HCT116 (cell line): Measurements from ENCODE around the gene SPRR2G. TPM values are rescaled to one million over a fixed set of nuclear protein-coding genes. Genes with fewer than 3 reads are reported as not detected.

Experiments
- ATAC-seq: fragments of 200-7000 bp; cut with Tn5 transposase; 2 replicates; pipeline ENCODE4 v1.9.1; 2020; ENCODE audit warnings: mild to moderate bottlenecking, moderate library complexity
- BruUV-seq: library from RNA; stranded (reverse); fragments of 400-500 nt; replicated peaks from 2 replicates; lab custom pipeline; 2021; lab: Mats Ljungman, UMichigan
- CTCF ChIA-PET: fragments of 300-600 bp; sonication (Branson Sonifier 250); formaldehyde crosslinking; loops from one replicate; lab custom pipeline; 2021; ENCODE audit warnings: antibody characterized with exemption; lab: Charles Lee
- POLR2A ChIA-PET: fragments of 300-600, 350-600 bp; sonication (Branson Sonifier 250); formaldehyde crosslinking; loops from one replicate; lab custom pipeline; 2021; ENCODE audit warnings: antibody characterized with exemption; lab: Charles Lee
- RAD21 ChIA-PET, 2 experiments: fragments of 300-600 bp; sonication (Branson Sonifier 250); formaldehyde crosslinking; loops; one replicate each; lab custom pipeline; 2023; ENCODE audit warnings: low total read pairs in 2 of 2; ENCODE audit not compliant: uncharacterized antibody in 2 of 2, unreplicated experiment in 2 of 2, low non-redundant PET in 1 of 2; lab: Charles Lee
- DNase-seq: peaks from one replicate; pipeline ENCODE4 v3.0.0-alpha.2; 2010; ENCODE audit warnings: low read depth, low spot score
- H2AFZ ChIP-seq: fragments of 200-600 bp; shearing (Covaris generic), sonication (generic); 2 replicates; pipeline ENCODE4 v1.6.1; 2017; ENCODE audit warnings: low read depth, mixed run types, mixed read lengths, antibody characterized with exemption, low read length; ENCODE audit not compliant: poor library complexity, severe bottlenecking
- H3K27ac ChIP-seq: 2 replicates; pipeline ENCODE4 v1.5.1; 2012; ENCODE audit warnings: low read depth, low read length
- H3K27me3 ChIP-seq: fragments of 200-600 bp; sonication (generic); 2 replicates; pipeline ENCODE4 v1.6.1; 2016; ENCODE audit warnings: mixed run types, low read length, mixed read lengths; ENCODE audit not compliant: insufficient read depth
- H3K36me3 ChIP-seq, 2 experiments: fragments of 200-500 bp in 1 of 2; fragments of 200-600 bp in 1 of 2; sonication (Bioruptor generic) in 1 of 2; sonication (generic) in 1 of 2; 2 replicates each; pipeline versions ENCODE4 v1.5.1 to v1.6.1; 2014 to 2016; ENCODE audit warnings: low read length in 2 of 2, inconsistent platforms in 1 of 2, mixed read lengths in 1 of 2, mixed run types in 1 of 2; ENCODE audit not compliant: insufficient read depth in 2 of 2, control insufficient read depth in 1 of 2
- H3K4me1 ChIP-seq, 2 experiments: fragments of 200-600 bp in 1 of 2; sonication (generic) in 1 of 2; 2 replicates each; pipeline versions ENCODE4 v1.5.1 to v1.6.1; 2012 to 2017; ENCODE audit warnings: low read length in 2 of 2, inconsistent platforms in 1 of 2, mild to moderate bottlenecking in 1 of 2, mixed read lengths in 1 of 2, mixed run types in 1 of 2, moderate library complexity in 1 of 2; ENCODE audit not compliant: insufficient read depth in 2 of 2, control insufficient read depth in 1 of 2
- H3K4me2 ChIP-seq: fragments of 200-600 bp; sonication (generic); 2 replicates; pipeline ENCODE4 v1.6.1; 2017; ENCODE audit warnings: mixed run types, low read length, mixed read lengths
- H3K4me3 ChIP-seq, 2 experiments: fragments of 200-600 bp in 1 of 2; sonication (generic) in 1 of 2; replicated peaks in 1 of 2; 2 replicates each; pipeline ENCODE4 v1.5.1; 2011 to 2016; ENCODE audit warnings: low read length in 2 of 2, control low read depth in 1 of 2, low read depth in 1 of 2, mild to moderate bottlenecking in 1 of 2, mixed read lengths in 1 of 2, mixed run types in 1 of 2
- H3K79me2 ChIP-seq: fragments of 200-600 bp; sonication (generic); 2 replicates; pipeline ENCODE4 v1.6.1; 2017; ENCODE audit warnings: mild to moderate bottlenecking, mixed run types, low read length, moderate library complexity, mixed read lengths; ENCODE audit not compliant: insufficient read depth
- H3K9ac ChIP-seq: fragments of 200-600 bp; sonication (generic); 2 replicates; pipeline ENCODE4 v1.6.1; 2016; ENCODE audit warnings: low read length, mixed read lengths
- H3K9me2 ChIP-seq: fragments of 200-600 bp; sonication (generic), shearing (Covaris generic); 2 replicates; pipeline ENCODE4 v1.6.1; 2017; ENCODE audit warnings: mixed run types, mild to moderate bottlenecking, moderate library complexity; ENCODE audit not compliant: insufficient read depth
- H3K9me3 ChIP-seq, 2 experiments: fragments of 200-500 bp in 1 of 2; fragments of 200-600 bp in 1 of 2; sonication (Bioruptor generic) in 1 of 2; sonication (generic) in 1 of 2; 2 replicates each; pipeline ENCODE4 v1.6.1; 2014 to 2017; ENCODE audit warnings: low read length in 2 of 2, mixed read lengths in 2 of 2, inconsistent platforms in 1 of 2, low read depth in 1 of 2, mild to moderate bottlenecking in 1 of 2, mixed run types in 1 of 2, moderate library complexity in 1 of 2; ENCODE audit not compliant: control insufficient read depth in 1 of 2, insufficient read depth in 1 of 2
- H4K20me1 ChIP-seq: fragments of 200-600 bp; sonication (generic), shearing (Covaris generic); 2 replicates; pipeline ENCODE4 v1.6.1; 2017; ENCODE audit warnings: mixed run types, mild to moderate bottlenecking, moderate library complexity; ENCODE audit not compliant: insufficient read depth
- CEBPB ChIP-seq: IDR thresholded peaks from 2 replicates; pipeline ENCODE4 v1.6.1; 2012; ENCODE audit warnings: low read depth
- EGR1 ChIP-seq: IDR thresholded peaks from 2 replicates; pipeline ENCODE4 v1.6.1; 2012; ENCODE audit warnings: low read depth
- ELF1 ChIP-seq: IDR thresholded peaks from 2 replicates; pipeline ENCODE4 v1.6.1; 2012; ENCODE audit warnings: low read depth, borderline replicate concordance
- POLR2A ChIP-seq: IDR thresholded peaks from 2 replicates; pipeline ENCODE4 v1.7.0; 2011; ENCODE audit warnings: borderline replicate concordance; ENCODE audit not compliant: insufficient read depth, insufficient read length; ENCODE audit errors: extremely low read depth
- RAD21 ChIP-seq: IDR thresholded peaks from 2 replicates; pipeline ENCODE4 v1.6.1; 2012; ENCODE audit warnings: low read depth, mild to moderate bottlenecking
- SIN3A ChIP-seq: IDR thresholded peaks from 2 replicates; pipeline ENCODE4 v1.6.1; 2012; ENCODE audit warnings: low read depth
- SP1 ChIP-seq: IDR thresholded peaks from 2 replicates; pipeline ENCODE4 v1.6.1; 2012; ENCODE audit warnings: low read depth
- SRF ChIP-seq: IDR thresholded peaks from 2 replicates; pipeline ENCODE4 v1.6.1; 2012; ENCODE audit warnings: low read depth
- ZFX ChIP-seq: fragments of 450-650 bp; IDR thresholded peaks from 2 replicates; pipeline ENCODE4 v1.6.1; 2017
- ZNF274 ChIP-seq: fragments of 200-500 bp; sonication (Bioruptor generic); IDR thresholded peaks from 2 replicates; pipeline ENCODE4 v1.6.1; 2014; ENCODE audit warnings: mild to moderate bottlenecking, low read depth, low read length, inconsistent platforms
- intact Hi-C: fragments of 100-400 bp; cut with micrococcal nuclease; formaldehyde crosslinking; loops from 2 replicates; pipeline ENCODE4 v1.10.0; 2022
- total RNA-seq: library from RNA; stranded (reverse); gene quantifications from one replicate; pipeline ENCODE4 v1.2.1, GENCODE V29; 2021; ENCODE audit not compliant: unreplicated experiment
- TF ChIP-seq, protein P1 (sequence below), 3 experiments: fragments of 200-600 bp in 1 of 3; sonication (generic) in 1 of 3; IDR thresholded peaks in 2 of 3; conservative IDR thresholded peaks in 1 of 3; 2 replicates each; pipeline ENCODE4 v1.5.1; 2012 to 2017; ENCODE audit warnings: low read depth in 2 of 3, low read length in 2 of 3, antibody characterized with exemption in 1 of 3, borderline replicate concordance in 1 of 3, control low read depth in 1 of 3, mild to moderate bottlenecking in 1 of 3, mixed read lengths in 1 of 3, mixed run types in 1 of 3, moderate library complexity in 1 of 3; ENCODE audit not compliant: insufficient read depth in 1 of 3
- TF ChIP-seq, protein P2 (sequence below): IDR thresholded peaks from 2 replicates; pipeline ENCODE4 v1.6.1; 2012; ENCODE audit warnings: low read depth
- TF ChIP-seq, protein P3 (sequence below): IDR thresholded peaks from 2 replicates; pipeline ENCODE4 v1.6.1; 2011; ENCODE audit warnings: mild to moderate bottlenecking, low read length, moderate library complexity; ENCODE audit not compliant: insufficient replicate concordance; ENCODE audit errors: extremely low read depth

The SPRR2G gene
- total RNA-seq, 1 experiment from 2014 or later: not detected

DNA sequence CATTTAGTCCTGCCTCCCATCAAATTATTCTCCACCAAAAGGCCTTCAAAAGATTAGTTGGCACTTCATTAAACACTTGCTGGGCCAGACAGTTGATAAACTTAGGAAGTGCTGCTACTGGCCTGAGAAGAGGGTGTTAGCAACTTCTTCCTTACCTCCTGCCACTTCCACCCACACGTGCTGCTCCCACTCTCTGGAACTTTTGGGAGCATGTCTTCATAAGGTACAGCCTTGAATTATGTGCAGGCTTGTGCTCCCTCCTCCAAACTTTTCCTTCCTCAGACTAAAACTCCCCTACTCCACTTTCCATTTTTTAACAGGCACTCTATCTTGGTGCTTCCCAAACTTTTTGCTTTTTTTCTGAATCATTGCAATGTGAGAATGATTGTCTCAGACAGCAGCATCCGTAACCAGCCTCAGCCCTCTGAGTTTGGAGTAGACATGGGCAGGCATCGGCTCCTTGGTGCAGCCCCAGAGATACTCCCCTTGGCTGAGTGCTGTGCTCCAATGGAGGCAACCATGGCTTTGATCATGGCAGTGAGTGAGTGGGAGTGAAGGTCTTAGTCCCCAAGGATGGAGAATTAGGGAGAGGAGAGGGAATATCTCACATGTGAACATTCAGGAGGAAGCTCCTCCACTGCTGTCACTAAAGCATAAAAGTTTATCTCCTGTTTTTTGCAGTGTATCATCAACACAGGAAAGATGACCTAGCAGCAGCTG is 43.8 kb upstream of the SPRR2G start:
- no peak overlapping the region for H2AFZ ChIP-seq
- CTCF ChIA-PET: interaction anchor here (1.1 to 4.6 kb wide), 3 partner anchors 234 to 324 kb away, joined by 3 to 94 read pairs (median 34); partner anchors contain the start of gene SMCP
- no peaks in the 10 kb centered on the region for H3K36me3 ChIP-seq
- no peak overlapping the region for H3K4me3 ChIP-seq
- no peak overlapping the region for H3K27ac ChIP-seq
- POLR2A ChIA-PET: no interaction called here
- RAD21 ChIA-PET: interaction anchor here in 1 of 2 experiments (0.5 kb wide), 1 partner anchor 94 kb away, joined by 4 read pairs; no protein-coding TSS in a partner anchor
- no peaks in the 10 kb centered on the region for H4K20me1 ChIP-seq
- intact Hi-C loops: loop anchor here (5.0 kb wide), 1 partner anchor 277 kb away; no protein-coding TSS in a partner anchor
- no peaks in the 10 kb centered on the region for H3K4me1 ChIP-seq
- no peaks in the 10 kb centered on the region for H3K9me3 ChIP-seq
- no peaks in the 10 kb centered on the region for H3K79me2 ChIP-seq
- ATAC-seq: no peak
- H3K4me2 ChIP-seq: no peak overlapping the region
- TF ChIP-seq EGR1 (no peak), CEBPB (no peak), RAD21 (no peak), POLR2A (no peak), SRF (no peak), ZNF274 (no peak), SIN3A (no peak), ELF1 (no peak), ZFX (no peak), SP1 (no peak)
- TF ChIP-seq, protein P1, sequence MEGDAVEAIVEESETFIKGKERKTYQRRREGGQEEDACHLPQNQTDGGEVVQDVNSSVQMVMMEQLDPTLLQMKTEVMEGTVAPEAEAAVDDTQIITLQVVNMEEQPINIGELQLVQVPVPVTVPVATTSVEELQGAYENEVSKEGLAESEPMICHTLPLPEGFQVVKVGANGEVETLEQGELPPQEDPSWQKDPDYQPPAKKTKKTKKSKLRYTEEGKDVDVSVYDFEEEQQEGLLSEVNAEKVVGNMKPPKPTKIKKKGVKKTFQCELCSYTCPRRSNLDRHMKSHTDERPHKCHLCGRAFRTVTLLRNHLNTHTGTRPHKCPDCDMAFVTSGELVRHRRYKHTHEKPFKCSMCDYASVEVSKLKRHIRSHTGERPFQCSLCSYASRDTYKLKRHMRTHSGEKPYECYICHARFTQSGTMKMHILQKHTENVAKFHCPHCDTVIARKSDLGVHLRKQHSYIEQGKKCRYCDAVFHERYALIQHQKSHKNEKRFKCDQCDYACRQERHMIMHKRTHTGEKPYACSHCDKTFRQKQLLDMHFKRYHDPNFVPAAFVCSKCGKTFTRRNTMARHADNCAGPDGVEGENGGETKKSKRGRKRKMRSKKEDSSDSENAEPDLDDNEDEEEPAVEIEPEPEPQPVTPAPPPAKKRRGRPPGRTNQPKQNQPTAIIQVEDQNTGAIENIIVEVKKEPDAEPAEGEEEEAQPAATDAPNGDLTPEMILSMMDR (IDR thresholded peaks at IDR 0.05 in 2 of 3, conservative IDR thresholded peaks at IDR 0.05 in 1 of 3; ENCODE audit: borderline replicate concordance in 1 of 3, insufficient read depth in 1 of 3, low read depth in 2 of 3, low read length in 2 of 3): no peak
- TF ChIP-seq, protein P2, sequence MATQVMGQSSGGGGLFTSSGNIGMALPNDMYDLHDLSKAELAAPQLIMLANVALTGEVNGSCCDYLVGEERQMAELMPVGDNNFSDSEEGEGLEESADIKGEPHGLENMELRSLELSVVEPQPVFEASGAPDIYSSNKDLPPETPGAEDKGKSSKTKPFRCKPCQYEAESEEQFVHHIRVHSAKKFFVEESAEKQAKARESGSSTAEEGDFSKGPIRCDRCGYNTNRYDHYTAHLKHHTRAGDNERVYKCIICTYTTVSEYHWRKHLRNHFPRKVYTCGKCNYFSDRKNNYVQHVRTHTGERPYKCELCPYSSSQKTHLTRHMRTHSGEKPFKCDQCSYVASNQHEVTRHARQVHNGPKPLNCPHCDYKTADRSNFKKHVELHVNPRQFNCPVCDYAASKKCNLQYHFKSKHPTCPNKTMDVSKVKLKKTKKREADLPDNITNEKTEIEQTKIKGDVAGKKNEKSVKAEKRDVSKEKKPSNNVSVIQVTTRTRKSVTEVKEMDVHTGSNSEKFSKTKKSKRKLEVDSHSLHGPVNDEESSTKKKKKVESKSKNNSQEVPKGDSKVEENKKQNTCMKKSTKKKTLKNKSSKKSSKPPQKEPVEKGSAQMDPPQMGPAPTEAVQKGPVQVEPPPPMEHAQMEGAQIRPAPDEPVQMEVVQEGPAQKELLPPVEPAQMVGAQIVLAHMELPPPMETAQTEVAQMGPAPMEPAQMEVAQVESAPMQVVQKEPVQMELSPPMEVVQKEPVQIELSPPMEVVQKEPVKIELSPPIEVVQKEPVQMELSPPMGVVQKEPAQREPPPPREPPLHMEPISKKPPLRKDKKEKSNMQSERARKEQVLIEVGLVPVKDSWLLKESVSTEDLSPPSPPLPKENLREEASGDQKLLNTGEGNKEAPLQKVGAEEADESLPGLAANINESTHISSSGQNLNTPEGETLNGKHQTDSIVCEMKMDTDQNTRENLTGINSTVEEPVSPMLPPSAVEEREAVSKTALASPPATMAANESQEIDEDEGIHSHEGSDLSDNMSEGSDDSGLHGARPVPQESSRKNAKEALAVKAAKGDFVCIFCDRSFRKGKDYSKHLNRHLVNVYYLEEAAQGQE: no peak
- TF ChIP-seq, protein P3, sequence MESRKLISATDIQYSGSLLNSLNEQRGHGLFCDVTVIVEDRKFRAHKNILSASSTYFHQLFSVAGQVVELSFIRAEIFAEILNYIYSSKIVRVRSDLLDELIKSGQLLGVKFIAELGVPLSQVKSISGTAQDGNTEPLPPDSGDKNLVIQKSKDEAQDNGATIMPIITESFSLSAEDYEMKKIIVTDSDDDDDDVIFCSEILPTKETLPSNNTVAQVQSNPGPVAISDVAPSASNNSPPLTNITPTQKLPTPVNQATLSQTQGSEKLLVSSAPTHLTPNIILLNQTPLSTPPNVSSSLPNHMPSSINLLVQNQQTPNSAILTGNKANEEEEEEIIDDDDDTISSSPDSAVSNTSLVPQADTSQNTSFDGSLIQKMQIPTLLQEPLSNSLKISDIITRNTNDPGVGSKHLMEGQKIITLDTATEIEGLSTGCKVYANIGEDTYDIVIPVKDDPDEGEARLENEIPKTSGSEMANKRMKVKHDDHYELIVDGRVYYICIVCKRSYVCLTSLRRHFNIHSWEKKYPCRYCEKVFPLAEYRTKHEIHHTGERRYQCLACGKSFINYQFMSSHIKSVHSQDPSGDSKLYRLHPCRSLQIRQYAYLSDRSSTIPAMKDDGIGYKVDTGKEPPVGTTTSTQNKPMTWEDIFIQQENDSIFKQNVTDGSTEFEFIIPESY: no peak
- H3K27me3 ChIP-seq: peaks cover 73% of the 10 kb centered on the region
- DNase-seq: no peak
- no peak overlapping the region for H3K9ac ChIP-seq
- BruUV-seq: no TSS peak
- H3K9me2 ChIP-seq: no peaks in the 10 kb centered on the region
